GM19438 (cell line): ENCODE results near the gene DDX23.

ENCODE experiments used
- ATAC-seq: cut with Tn5 transposase; IDR thresholded peaks from one replicate; pipeline ENCODE4 v1.9.1; 2021; ENCODE audit warnings: low read depth; ENCODE audit not compliant: unreplicated experiment

Gene DDX23

GRCh38 chr12:48826209-48826855, 25.6 kb downstream of the DDX23 start:
- no peak for ATAC-seq

GRCh38 chr12:48824905-48825304, 27.1 kb downstream of the DDX23 start:
- no peak for ATAC-seq

GRCh38 chr12:48824112-48824511, 27.9 kb downstream of the DDX23 start:
- ATAC-seq = no peak

DNA sequence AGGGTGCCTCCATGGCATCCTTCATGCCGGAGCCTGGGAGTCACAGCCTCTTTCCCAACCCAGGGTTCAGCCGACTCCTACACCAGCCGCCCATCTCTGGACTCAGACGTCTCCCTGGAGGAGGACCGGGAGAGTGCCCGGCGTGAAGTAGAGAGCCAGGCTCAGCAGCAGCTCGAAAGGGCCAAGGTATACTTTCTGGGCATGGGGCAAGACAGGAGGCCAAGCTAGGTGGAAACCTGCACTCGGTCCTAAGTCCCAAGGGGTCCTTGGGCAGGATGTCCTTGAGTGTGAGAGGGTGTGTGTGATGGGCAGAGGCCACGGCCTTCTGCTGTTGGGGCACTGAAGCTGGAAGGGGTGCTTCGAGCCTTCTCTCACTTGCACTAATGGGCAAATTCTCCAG, 28.7 kb downstream of the DDX23 start:
- ATAC-seq = no peak

DNA sequence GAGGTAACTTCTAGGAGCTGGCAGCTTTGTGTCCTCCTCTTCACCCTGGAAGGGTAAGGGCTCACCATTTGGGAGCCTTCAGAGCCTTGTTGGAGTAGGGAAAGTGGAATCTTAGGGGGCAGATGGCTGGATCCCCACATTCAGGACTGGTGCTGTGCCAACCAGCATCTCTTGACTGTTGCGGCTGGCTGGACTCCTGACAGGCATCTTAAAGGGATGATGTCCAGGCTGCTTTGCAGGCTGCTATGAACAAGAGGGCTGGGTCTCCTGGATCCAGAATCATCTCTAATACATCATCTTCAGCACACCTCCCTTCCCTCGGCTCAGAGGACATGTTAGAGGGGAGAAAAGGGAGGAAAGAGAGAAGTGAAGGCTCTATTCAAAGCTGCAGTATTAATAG, 29.3 kb downstream of the DDX23 start:
- ATAC-seq = no peak

DNA sequence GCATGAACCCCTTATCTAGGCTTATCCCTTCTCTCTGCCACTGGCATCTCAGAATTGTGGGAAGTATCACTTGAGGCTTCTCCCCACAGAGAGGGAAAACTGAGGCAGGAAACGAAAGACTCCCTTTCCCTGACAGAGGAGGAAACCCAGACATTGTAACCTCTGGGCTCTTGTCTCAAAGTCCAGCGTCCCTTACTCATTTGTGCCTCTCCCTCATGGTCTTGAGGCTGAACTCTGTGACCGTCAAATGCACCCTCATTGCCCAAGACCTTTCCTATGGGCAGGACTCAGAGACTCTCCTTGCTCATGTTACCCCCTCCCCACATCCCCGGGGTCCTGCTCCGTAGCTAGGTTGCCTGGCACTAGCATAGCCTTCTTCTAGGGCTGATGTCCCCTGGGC, 29.8 kb downstream of the DDX23 start:
- no peak for ATAC-seq

DNA sequence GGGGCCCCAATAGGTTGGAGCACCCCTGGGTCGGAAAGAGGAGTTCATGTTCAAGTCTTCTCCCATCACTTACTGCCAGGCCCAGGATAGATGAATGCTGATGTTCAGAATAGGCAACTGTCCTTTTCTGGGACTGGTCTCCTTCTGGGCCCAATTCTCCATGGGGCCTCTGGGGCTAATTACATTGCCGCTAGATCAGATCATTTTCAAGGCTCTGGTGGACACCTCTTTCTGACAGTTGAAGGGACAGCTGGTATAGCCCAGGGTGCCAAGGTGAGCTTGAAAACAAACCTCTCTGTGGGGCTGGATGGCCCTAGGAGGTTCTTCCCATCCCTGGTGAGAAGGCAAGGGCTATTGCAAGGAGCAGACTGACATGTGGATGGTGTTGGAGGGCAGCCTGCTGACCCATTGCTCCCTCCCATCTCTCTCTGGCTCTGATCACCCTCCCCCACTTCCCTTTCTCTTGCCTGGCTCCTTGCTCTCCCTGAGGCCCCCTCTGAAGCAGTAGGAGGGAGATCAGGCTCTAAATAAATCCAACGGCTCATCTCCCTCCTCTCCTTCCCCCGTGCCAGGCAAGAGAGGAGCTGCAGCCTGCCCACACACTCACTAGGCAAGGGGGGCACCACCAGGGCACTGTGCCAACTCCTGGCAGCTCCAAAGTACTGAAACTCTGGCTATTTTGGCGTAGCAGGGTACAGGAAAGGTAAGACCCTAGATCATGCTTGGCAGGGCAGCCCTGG, 31.8 kb downstream of the DDX23 start:
- no peak for ATAC-seq

DNA sequence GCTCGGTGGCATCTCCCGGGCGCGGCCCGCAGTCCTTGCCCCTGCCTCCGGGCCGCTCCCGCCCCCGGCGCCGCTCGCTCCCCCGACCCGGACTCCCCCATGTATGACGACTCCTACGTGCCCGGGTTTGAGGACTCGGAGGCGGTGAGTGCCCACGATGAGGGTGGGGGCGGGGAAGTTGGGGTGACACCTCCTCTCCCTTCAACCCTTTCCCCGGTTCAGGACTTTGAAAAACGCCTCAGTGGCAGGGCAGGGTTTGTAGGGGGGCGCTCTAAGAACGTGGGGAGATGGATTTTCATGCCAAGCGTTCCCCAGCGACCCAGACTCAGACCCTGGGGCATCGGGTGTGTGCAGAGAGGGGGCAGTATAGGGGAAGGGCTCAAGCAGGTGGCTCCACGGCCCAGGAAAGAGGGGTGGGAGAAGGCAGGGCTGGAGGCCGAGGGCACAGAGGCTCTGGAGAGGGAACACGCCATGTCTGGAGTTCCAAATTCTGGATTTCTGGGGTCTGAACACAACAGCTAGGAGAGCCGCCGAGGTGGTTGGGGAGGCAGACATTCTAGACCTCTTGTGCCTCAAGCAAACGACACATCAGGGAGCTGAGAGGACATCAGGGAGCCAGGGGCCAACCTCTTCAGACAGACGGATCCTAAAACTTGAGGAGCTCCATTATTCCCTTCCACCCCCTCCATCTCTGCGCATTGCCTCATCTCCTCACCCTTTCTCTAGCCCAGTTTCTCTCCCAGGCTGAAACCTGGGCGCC, 33.0 kb downstream of the DDX23 start:
- no peak for ATAC-seq

DNA sequence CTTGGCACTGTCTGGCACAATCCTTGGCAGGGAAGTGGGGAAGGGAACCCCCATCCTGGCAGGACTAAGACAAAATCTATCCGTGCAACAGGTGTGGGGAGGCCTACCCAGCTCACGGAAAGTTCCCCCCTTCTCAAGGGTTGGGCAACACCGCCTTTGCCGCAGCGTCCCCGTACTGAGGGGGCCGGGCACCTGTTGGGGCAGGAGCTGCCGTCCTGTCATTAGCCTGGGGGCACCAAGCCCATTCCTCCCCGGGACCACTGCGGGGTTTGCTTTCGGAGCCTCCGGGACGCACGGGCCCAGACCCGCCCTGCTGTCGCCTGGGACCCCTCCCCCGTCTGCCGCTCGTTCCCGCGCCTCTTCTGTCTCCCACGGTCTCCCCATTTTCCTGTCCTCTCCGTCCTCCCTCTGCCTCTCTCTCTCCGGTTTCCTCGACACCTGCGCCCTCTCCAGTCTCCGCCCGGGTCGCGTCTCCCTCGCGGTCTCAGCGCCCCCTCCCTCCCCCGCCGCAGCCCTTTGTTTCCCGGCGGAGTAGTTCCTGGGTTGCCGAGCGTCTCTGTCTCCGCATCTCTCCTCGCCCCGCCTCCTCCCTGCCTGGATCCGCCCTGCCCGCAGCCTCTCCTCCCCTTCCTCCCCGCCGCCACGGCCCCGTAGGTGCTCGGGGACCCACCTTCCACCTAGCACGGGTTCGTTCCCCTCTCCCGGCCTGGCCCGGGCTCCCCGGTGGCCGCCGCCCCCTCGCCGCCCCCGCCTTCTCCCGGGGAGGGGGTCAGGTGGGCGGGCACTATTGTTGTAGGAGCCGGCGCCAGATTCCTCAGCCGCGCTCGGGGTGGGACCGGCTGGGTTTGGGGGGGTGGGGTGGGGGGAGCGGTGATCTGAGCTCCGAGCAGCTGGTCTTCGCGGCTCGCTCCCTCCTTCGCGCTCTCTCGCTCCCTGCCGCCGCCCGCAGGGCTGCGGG, 33.8 kb downstream of the DDX23 start, which contains the start of gene CACNB3:
Gene CACNB3, plus strand, starts transcription at position 624 of the 958 bp plus-strand sequence. CDS start 434 bp downstream, outside the sequence.
- no peak for ATAC-seq

GRCh38 chr12:48816143-48816854, 35.7 kb downstream of the DDX23 start:
- ATAC-seq = no peak

DNA sequence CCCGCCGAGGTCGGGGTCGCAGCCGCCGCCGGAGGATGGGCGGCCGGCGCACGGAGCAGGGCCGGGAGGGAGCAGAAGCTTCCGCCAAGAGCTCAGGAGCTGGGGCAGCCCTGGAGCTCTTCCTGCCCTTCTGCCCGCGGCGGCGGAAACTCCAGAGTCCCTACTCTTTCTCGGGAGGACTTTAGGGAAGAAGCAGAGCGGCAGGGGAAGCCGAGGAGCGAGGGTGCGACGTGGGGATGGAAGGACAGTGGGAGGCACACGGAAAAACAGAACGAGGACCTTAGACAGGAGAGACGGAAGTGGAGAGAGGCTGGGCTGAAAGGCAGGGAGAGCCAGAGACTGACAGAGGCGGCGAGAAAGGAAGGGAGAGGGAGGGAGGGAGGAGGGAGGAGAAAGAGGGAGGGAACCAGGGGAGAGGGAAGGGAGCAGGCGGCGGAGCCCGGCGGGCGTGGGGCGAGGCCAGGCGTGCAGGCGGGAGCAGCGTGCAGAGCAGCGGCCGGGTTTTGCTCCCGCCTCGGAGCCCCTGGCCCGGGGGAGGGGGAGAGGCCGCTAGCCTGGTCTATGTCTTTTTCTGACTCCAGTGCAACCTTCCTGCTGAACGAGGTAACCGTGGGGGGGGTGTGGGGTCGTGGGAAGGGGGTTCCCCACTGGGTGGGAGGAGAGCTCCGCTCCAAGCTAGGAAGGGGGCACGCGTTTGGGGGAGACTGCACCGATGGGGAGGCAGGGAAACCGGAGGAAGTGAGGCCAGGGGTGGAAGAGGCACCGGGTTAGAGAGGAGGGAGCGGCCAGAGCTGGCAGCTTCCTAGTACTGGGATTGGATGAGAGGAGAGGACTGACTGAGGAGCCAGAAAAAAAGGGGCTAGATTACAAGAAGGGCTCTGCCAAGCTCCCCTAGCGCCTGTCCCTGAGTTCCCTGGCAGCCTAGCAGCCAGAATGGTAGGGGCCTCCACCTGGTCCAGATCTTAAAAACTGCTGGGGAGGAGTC, 36.5 kb downstream of the DDX23 start:
- ATAC-seq = peak; percentile 33

- peak; percentile 71 for ATAC-seq
Observed at GRCh38 chr12:48814262-48815125, 37.5 kb downstream of the DDX23 start.

DNA sequence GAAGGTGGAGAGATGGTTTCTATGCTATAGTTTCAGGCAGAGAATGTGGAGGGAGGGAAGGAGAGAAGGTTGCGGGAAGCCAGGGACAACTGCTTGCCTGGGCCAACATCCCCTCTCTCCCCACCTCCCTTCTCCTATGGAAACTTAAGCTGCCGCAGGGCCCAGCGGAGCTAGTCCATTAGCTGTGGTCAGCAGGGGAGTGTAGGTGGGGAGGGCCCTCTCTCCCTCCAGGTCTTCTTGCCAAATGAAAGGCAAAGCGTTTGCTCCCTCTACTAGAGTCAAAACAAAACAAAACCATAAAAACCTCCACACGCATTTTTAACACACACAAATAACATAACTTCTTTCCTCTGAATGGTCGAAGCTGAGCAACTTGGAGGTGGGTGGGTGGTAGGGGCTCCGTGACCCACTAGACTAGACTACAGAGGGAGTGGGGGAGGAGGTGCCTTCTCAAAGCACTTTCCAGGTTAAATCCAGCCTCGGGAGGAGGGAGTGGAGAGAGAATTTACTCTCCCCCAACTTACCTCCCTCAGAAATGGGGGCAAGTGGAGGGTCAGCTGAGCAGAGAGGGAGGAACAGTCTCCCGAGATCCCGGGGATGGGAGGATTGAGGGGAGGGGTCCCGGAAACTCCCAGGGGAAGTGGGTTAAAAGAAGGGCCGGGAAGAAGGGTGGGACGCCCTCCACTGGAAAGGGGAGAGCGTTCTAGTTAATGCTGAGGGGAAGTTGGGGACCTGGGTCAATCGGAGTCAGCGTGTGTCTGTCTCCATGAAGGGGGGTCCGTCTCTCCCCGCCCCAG, 38.3 kb downstream of the DDX23 start:
- no peak for ATAC-seq

- ATAC-seq = no peak
Observed at GRCh38 chr12:48812389-48812788, 39.6 kb downstream of the DDX23 start.

GRCh38 chr12:48811437-48812090, 40.4 kb downstream of the DDX23 start:
- no peak for ATAC-seq

- ATAC-seq = no peak
Observed at GRCh38 chr12:48810903-48811431, 41.0 kb downstream of the DDX23 start.
